Keratinocyte (primary cell): ENCODE measurements around the gene GJD4. TPM values are rescaled to one million over a fixed set of nuclear protein-coding genes. Genes with fewer than 3 reads are reported as not detected.

Experiments
- DNase-seq: peaks from one replicate; pipeline ENCODE4 v3.0.0-alpha.2; 2011; ENCODE audit warnings: low read depth, missing footprints, low spot score
- FAIRE-seq: peaks from 2 replicates; lab custom pipeline; 2011; peaks lifted over from hg19 to GRCh38; lab: Jason Lieb, UNC
- H2AFZ ChIP-seq: 2 replicates; pipeline ENCODE4 v1.6.0; 2012; ENCODE audit warnings: low read length, control low read depth, inconsistent platforms; ENCODE audit not compliant: control insufficient read depth
- H3K27ac ChIP-seq: 2 replicates; pipeline ENCODE4 v1.5.1; 2011; ENCODE audit warnings: low read length; ENCODE audit not compliant: control insufficient read depth, insufficient read depth
- H3K27me3 ChIP-seq: 3 replicates; pipeline ENCODE4 v1.6.0; 2011; ENCODE audit warnings: low read length; ENCODE audit not compliant: control insufficient read depth, insufficient read depth; ENCODE audit errors: extremely low read depth
- H3K36me3 ChIP-seq, 2 experiments: 2 replicates in 1 of 2; 3 replicates in 1 of 2; pipeline ENCODE4 v1.5.1; 2011; ENCODE audit warnings: low read length in 2 of 2, mild to moderate bottlenecking in 1 of 2; ENCODE audit not compliant: control insufficient read depth in 2 of 2, insufficient read depth in 2 of 2; ENCODE audit errors: extremely low read depth in 1 of 2
- H3K4me1 ChIP-seq: 3 replicates; pipeline ENCODE4 v1.5.1; 2011; ENCODE audit warnings: low read length; ENCODE audit not compliant: control insufficient read depth, insufficient read depth; ENCODE audit errors: extremely low read depth
- H3K4me2 ChIP-seq: 3 replicates; pipeline ENCODE4 v1.6.0; 2011; ENCODE audit warnings: low read depth, low read length; ENCODE audit not compliant: control insufficient read depth, insufficient read depth; ENCODE audit errors: extremely low read depth
- H3K4me3 ChIP-seq, 3 experiments: fragments of 200-600 bp in 1 of 3; sonication (generic) in 1 of 3; 2 replicates in 2 of 3; 3 replicates in 1 of 3; pipeline ENCODE4 v1.5.1; 2011 to 2016; ENCODE audit warnings: low read length in 3 of 3, mild to moderate bottlenecking in 3 of 3, control low read depth in 2 of 3, inconsistent platforms in 1 of 3, low read depth in 1 of 3, mixed read lengths in 1 of 3, mixed run types in 1 of 3, moderate library complexity in 1 of 3; ENCODE audit not compliant: control insufficient read depth in 2 of 3, insufficient read depth in 2 of 3; ENCODE audit errors: extremely low read depth in 1 of 3
- H3K79me2 ChIP-seq: 2 replicates; pipeline ENCODE4 v1.6.0; 2012; ENCODE audit warnings: low read length; ENCODE audit not compliant: control insufficient read depth, insufficient read depth
- H3K9ac ChIP-seq: 3 replicates; pipeline ENCODE4 v1.6.0; 2011; ENCODE audit warnings: low read length; ENCODE audit not compliant: control insufficient read depth, insufficient read depth; ENCODE audit errors: extremely low read depth
- H3K9me1 ChIP-seq: 3 replicates; pipeline ENCODE4 v1.6.0; 2011; ENCODE audit warnings: low read length; ENCODE audit not compliant: control insufficient read depth, insufficient read depth; ENCODE audit errors: extremely low read depth
- H3K9me3 ChIP-seq: 2 replicates; pipeline ENCODE4 v1.5.1; 2012; ENCODE audit warnings: low read depth, low read length; ENCODE audit not compliant: control insufficient read depth
- H4K20me1 ChIP-seq: 3 replicates; pipeline ENCODE4 v1.6.0; 2011; ENCODE audit warnings: low read length; ENCODE audit not compliant: control insufficient read depth, insufficient read depth; ENCODE audit errors: extremely low read depth
- CTCF ChIP-seq, 3 experiments: IDR thresholded peaks in 1 of 3; conservative IDR thresholded peaks in 1 of 3; optimal IDR thresholded peaks in 1 of 3; 2 replicates in 2 of 3; 3 replicates in 1 of 3; pipeline versions ENCODE3 to v1.5.1; 2011; ENCODE audit warnings: low read length in 3 of 3, mild to moderate bottlenecking in 3 of 3, moderate library complexity in 2 of 3, control low read depth in 1 of 3, inconsistent platforms in 1 of 3; ENCODE audit not compliant: insufficient read depth in 2 of 3; ENCODE audit errors: extremely low read depth in 1 of 3
- EZH2 ChIP-seq: IDR thresholded peaks from one replicate; pipeline ENCODE4 v1.6.1; 2012; ENCODE audit warnings: inconsistent platforms, mild to moderate bottlenecking, low read length, moderate library complexity
- dilution Hi-C: fragments of 300-500 bp; cut with MboI; formaldehyde crosslinking; loops from one replicate; pipeline ENCODE4 v1.7.0; 2020; ENCODE audit warnings: low sequenced_read_pairs; ENCODE audit not compliant: extremely low pct_ligation_motif_present
- polyA plus RNA-seq, 5 experiments: library from polyadenylated mRNA; depleted of rRNA in 3 of 5; stranded (reverse) in 3 of 5; stranded (forward) in 1 of 5; unstranded in 1 of 5; fragments of >200 nt; gene quantifications; 1 replicate in 1 of 5; 2 replicates in 3 of 5; 3 replicates in 1 of 5; pipeline versions ENCODE4 v1.2.1 to v1.2.3, GENCODE V29; 2011 to 2012; ENCODE audit warnings: missing spikeins in 2 of 5, low read depth in 1 of 5, low replicate concordance in 1 of 5

The GJD4 gene
- polyA plus RNA-seq, 1 donor (not counting 4 experiments of a cell fraction or from before 2014, with no cell fraction given), result not detected

GRCh38 chr10:35637462-35637861 is 32.3 kb downstream of the GJD4 start:
- no peak overlapping the region for H3K4me2 ChIP-seq
- H2AFZ ChIP-seq, result no peak overlapping the region
- no peak for TF ChIP-seq EZH2
- no peak for TF ChIP-seq CTCF (optimal IDR thresholded peaks at IDR 0.05 in 1 of 3, IDR thresholded peaks at IDR 0.05 in 1 of 3, conservative IDR thresholded peaks at IDR 0.05 in 1 of 3; ENCODE audit: extremely low read depth in 1 of 3, insufficient read depth in 2 of 3, low read length in 3 of 3)
- H3K27ac ChIP-seq, result no peak overlapping the region
- no peaks in the 10 kb centered on the region for H3K9me1 ChIP-seq
- no peaks in the 10 kb centered on the region for H4K20me1 ChIP-seq
- H3K4me3 ChIP-seq, result no peak overlapping the region
- H3K4me1 ChIP-seq, result peaks cover 7% of the 10 kb centered on the region
- no peak overlapping the region for H3K9ac ChIP-seq
- no peak for DNase-seq
- no peaks in the 10 kb centered on the region for H3K27me3 ChIP-seq
- FAIRE-seq, result no peak
- H3K9me3 ChIP-seq, result no peaks in the 10 kb centered on the region
- no peaks in the 10 kb centered on the region for H3K36me3 ChIP-seq
- peaks cover 3% of the 10 kb centered on the region for H3K79me2 ChIP-seq
- dilution Hi-C loops, result loop anchor here (25.0 kb wide), 1 partner anchor 1150 kb away; no protein-coding TSS in a partner anchor

- no peaks in the 10 kb centered on the region for H3K36me3 ChIP-seq
- H4K20me1 ChIP-seq, result no peaks in the 10 kb centered on the region
- H3K4me3 ChIP-seq, result no peak overlapping the region
- FAIRE-seq, result no peak
- peaks cover 13% of the 10 kb centered on the region for H3K4me1 ChIP-seq
- H3K9me3 ChIP-seq, result no peaks in the 10 kb centered on the region
- peaks cover 3% of the 10 kb centered on the region for H3K27me3 ChIP-seq
- no peak for DNase-seq
- no peak overlapping the region for H2AFZ ChIP-seq
- TF ChIP-seq CTCF (optimal IDR thresholded peaks at IDR 0.05 in 1 of 3, IDR thresholded peaks at IDR 0.05 in 1 of 3, conservative IDR thresholded peaks at IDR 0.05 in 1 of 3; ENCODE audit: extremely low read depth in 1 of 3, insufficient read depth in 2 of 3, low read length in 3 of 3) (no peak), EZH2 (no peak)
- H3K79me2 ChIP-seq, result peaks cover 3% of the 10 kb centered on the region
- no peak overlapping the region for H3K4me2 ChIP-seq
- dilution Hi-C loops, result loop anchor here (25.0 kb wide), 1 partner anchor 1149 kb away; no protein-coding TSS in a partner anchor
- no peak overlapping the region for H3K27ac ChIP-seq
- H3K9me1 ChIP-seq, result no peaks in the 10 kb centered on the region
- no peak overlapping the region for H3K9ac ChIP-seq
Measured at GRCh38 chr10:35638101-35638500, 33.0 kb downstream of the GJD4 start.
